Right renal pelvis (tissue), 4 donors: ENCODE results near the gene MEF2C. TPM values are rescaled to one million over a fixed set of nuclear protein-coding genes. Genes with fewer than 3 reads are reported as not detected.
A peak's percentile ranks its signal among the peaks of the same experiment; 100 is the strongest.
"Not testable (repeated sequence)": the region's sequence is repeated elsewhere in the genome, so short reads cannot be mapped to it uniquely, and the experiment has no call there.

Experiments used
- DNase-seq, 4 donors: peaks; one replicate each; pipeline ENCODE4 v3.0.0-alpha.2; 2013; ENCODE audit warnings: low read depth in 4 of 4, low spot score in 3 of 4, missing footprints in 1 of 4
- polyA plus RNA-seq, 4 donors: library from polyadenylated mRNA; unstranded; fragments of 120-200 nt; gene quantifications; one replicate each; pipeline ENCODE4 v1.2.1, GENCODE V29; 2013; ENCODE audit not compliant: insufficient read length in 4 of 4

The MEF2C gene
- polyA plus RNA-seq, 4 donors, result 35.7 to 47.2 (median 43.0) TPM

DNA sequence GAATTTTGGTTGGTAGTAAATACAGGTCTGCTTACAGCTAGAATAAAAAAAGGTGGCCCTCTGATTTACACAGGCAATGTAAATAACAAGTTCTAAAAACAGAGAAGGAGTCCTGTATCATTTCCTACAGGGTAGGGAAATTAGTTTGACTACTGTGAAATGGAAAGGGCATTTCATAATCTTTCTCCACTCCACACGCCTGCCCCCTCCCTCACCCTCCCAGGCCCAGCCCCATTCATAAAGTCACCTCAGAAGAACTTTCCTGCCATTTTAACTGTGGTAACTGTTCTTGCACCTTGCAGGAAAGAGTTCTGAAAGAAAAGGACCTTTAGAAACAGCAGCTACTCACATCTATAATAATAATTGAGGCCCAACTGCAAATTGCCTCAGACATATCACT, 69.7 kb downstream of the MEF2C start:
- no peak for DNase-seq

DNA sequence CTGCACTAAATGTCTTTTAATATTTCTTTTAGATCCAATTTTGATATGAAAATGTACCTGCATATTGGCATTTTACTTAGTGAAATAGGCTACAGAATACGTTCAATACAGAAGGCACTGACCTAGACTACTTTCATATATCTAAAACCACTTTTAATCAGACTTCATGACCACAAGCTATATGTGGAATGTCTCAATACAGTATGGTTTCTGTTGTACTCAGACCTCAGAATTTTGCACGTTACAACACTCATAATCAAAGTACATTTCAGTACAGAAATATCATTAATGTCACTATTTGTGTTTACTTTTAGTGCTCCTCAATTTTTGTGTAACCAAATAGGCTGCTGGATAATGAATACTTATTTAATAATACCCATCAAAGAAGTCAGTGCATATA, 74.8 kb downstream of the MEF2C start:
- DNase-seq, result no peak

DNA sequence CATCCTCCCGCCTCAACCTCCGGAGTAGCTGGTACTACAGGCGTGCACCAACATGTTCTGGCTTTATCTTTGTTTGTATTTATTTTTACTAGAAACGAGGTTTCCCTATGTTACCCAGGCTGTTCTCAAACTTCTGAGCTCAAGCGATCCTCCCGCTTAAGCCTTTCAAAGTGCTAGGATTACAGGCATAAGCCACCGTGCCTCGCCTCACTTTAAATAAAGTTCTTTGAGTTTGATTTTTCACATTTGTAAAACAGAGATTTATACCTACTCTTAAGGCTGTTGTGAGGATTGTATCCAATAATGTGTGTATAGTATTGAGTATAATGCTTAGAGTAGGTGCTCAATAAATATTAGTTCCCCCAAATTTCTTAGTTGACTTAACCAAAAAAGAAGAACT, 75.7 kb downstream of the MEF2C start:
- DNase-seq, result no peak

DNA sequence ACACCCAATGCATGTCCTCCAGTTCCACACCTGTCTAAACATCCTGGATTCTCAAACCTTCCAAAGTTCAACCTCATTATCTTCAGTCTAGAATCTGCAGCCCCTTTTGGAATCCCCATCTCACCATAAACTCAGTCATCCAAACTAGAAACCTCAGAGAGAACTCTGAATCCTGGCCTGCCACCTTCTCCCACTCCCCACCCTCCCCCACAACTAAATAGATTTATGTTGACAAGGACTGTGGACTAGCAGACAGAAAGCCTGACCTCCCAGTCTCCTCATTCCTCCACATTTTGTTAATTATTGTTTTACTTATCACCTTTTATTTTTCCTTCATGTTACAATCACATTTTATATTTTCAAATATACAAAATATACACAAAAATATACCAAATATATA, 76.6 kb downstream of the MEF2C start:
- no peak for DNase-seq

DNA sequence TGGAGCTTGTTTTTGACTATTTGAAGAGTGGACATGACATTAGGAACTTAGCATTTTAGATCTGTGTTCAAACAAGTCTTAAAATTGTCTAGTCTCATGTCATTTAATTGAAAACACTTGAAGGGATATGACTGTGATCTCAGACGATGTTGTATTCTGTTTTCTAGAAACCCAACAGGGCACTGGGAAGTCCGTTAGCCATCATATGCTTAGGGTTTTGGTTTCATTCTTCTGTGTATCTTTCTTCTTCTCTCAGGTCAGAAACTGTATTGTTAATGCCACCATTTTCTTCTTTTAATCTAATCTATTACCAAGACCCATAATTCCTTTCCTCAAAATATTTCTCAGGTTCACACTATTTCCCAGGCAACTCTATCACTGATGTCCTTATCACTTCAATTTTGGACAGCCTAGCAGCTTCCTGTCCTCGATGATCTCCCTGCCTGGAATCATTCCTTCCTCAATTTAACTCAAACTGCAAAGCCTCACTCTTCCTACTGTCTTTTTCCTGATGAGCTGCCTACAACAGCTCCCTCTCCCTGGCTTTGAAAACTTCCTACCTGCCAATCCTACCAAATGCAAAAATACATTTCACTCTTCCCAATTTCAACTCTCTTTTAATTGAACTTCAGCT, 77.7 kb downstream of the MEF2C start:
- DNase-seq, result no peak

DNA sequence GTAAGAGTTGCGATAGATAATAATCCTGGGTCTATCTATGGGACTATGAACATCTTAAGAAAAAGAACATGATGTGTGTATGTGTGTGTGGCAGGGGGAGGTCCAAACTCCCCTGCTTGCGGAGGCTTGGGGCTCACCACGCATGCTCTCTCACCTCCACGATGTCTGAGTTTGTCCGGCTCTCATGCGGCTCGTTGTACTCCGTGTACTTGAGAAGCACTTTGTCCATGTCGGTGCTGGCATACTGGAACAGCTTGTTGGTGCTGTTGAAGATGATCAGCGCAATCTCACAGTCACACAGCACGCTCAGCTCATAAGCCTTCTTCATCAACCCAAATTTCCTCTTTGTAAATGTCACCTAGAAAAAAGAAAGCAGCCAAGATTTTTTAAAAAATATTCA, 78.5 kb downstream of the MEF2C start:
- DNase-seq, result no peak

DNA sequence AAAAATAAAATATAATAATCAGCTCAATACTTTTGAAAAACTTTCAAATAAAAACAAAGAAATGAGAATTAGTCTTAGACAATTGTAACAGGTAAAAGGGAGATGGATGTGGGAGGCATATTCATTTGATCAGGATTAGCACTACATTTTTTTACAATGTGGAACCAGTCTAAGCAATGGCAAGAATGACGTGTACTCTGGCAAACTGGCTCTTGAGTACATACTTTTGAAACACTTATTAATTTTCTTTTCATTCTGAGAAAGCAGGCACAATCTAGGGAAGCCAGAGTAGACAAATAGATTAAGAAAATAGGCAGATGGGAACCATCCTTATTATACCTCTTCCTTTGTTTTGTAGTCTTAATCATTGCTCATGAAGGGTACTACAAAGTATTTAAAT, 79.7 kb downstream of the MEF2C start:
- DNase-seq, result no peak

DNA sequence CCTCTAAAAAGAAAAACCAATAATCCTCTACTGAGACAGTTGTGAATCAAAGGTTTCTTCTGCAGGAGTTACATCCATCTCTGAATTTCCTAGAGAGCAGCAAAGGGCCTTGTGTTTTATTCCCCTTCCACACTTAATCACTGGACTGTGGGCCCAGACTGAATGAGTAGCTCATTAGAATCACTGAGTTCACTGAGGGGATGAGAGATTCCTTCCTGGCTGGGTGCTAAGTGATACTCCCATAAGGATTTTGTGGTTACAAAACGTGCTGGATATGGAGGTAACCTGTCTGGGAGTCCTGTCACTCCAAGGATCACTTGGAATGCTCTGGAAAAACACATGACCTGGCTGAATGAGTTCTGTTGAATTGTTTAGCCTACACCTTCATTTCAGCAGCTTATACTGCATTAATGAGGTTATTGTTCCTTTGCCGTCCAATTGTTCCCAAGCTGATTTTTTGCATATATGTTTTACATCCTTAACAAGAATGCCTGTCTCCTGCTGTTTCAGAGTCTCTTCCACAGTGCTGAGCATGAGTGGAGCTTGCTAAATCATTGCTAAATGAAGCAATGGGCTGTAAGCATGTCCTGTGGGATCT, 82.9 kb downstream of the MEF2C start:
- DNase-seq, result no peak

DNA sequence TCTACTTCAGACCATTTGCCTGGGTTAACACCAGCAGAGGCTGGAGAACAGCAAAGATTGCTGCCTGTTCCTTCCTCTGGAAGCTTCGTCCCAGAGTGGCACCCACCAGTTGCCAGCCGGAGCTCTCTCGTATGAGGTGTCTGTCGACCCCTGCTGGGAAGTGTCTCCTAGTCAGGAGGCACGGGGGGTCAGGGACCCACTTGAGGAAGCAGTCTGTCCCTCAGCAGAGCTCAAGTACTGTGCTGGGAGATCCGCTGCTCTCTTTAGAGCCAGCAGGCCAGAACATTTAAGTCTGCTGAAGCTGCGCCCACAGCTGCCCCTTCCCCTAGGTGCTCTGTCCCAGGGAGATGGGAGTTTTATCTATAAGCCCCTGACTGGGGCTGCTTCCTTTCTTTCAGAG, 84.1 kb downstream of the MEF2C start:
- not testable (repeated sequence) for DNase-seq

DNA sequence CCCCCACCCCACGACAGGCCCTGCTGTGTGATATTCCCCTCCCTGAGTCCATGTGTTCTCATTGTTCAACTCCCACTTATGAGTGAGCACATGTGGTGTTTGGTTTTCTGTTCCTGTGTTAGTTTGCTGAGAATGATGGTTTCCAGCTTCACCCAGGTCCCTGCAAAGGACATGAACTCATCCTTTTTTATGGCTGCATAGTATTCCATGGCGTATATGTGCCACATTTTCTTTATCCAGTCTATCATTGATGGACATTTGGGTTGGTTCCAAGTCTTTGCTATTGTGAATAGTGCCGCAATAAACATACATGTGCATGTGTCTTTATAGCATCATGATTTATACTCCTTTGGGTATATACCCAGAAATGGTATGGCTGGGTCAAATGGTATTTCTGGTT, 89.2 kb downstream of the MEF2C start:
- DNase-seq, result not testable (repeated sequence)

DNA sequence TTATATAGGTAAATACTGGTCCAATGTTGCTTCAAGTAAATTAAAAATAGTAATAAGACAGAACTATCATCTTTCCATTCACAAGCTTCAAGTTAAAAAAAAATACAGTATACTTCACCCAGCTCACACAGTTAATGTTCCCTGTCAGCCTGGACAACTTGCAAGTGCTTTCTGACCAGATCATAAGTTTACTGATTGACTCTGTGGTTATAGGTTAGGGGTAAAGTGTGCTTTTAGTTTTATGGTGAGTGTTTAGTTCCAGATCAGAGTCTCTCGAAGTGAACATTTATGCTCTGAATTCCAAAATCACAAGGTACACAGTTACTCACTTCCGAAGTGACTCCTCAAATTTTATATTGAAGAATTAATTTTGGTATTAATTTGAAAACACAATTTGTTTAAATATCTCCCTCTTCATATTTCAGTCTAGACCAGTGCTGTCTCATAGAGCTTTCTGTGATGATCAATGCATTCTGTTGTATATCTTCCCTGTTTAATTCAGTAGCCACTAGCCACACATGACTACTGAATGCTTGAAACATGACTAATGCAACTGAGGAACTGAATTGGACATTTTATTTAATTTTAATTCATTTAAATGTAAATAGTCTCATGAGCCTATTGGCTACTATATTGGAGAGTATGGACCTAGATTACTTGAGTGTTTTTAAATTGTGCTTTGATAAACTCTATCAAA, 90.7 kb downstream of the MEF2C start:
- DNase-seq, result no peak

DNA sequence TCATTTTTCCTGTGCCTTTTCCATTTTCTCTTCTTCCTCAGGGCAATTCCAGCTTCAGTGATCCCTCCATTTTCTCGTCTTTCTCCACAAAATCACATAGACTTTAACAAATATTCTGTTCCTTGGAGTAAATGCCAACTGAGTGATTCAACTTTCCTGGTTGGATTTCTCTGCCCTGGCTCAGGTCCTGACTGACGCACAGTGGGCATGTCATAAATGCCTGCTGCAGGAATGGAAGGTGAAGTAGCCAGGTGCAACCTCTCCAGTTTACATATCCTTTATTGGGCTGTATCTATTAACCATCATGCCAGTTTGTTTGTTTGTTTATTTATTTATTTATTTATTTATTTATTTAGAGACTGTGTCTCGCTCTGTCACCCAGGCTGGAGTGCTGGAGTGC, 95.1 kb downstream of the MEF2C start:
- no peak for DNase-seq

DNA sequence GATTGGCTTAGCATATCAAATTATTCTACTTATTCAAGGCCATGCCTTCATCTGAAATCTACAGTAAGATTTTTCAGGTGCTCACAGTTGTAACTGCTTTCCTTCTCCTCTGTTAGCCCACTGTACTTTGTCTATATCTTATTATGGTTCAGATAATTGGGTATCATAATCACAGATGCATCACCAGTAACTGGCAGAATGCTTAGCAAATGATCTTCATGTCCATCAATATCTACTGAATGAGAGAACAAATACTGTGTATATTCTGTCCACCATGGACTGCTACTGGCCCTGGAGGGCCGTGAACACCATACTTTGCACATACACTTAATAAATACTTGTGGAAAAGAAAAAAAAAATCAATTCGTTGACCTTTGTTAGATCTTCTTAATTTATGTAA, 96.2 kb downstream of the MEF2C start:
- no peak for DNase-seq

DNA sequence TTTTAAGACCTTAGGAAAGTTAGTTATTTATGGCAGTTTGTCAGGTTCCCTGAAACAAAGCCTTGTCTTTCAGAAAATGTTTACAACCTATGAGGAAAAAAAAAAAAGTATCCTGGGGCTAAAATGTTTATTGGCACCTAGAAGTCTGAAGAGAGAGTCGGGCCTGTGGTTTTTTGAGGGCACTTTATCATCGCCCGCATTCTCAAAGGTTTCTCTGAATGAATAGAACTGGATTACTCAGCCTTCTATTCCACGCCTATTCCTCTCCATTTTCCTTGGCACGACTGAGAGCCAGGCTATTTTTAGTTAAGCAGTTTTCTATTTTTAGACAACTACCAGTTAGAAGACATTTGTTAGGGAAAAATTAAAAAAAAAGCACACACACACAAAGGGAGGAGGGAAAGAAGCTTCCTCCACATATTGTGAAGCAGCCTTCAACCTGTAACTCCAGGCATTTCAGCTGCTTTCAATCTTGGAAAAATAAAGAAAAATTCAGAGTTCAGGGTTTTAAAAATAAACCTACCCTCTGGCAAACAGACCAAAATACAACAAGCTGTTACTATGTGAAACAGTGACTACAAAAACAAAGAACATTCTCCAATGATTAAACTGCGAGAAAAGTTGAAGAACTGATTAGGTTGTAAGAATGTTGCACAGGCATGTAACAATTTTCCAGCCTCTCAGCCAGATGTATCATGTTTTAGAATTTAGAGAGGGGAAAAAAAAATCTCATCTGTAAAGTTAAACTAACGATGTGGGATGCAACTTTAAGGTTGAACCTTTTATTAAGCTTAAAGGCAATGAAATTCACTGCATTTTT, 97.0 kb downstream of the MEF2C start:
- DNase-seq, result peak; percentile 34 to 68 (median 50)

DNA sequence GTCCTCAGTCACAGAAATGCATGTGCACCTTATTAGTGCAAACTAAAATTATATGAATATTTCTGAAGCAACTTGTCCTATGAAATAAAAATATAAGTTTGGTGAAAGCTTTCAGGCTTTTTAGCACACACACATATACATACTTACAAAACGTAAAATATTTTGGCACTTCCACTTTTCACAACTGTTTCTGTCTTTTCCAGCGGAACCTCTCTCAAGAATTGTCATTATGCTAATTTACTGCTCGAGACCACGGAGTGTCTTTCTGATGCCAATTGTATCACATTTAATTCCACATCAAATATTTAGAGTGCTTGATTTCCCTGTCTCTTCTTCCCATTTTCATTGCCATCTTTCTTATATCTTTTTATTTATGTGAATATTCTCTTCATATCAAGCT, 100.4 kb downstream of the MEF2C start:
- no peak for DNase-seq

DNA sequence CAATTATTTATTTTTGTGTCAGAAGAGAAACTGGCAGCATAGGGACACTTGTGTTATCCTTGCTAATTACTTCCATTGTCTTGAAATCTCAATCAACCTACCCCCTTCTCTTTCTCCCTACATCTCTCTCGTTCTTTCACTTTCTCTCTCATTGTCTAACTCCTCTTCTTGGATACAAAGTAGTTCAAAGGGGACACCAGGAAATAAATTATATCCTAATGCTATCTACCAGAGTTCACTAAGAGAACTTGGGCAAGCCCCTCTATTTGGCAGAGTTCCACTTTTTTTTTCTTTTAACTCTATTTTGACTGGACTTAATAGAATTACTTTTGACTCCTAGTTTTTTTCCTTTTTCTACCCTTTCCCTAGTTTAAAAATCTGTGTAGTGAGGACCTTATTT, 102.2 kb downstream of the MEF2C start:
- DNase-seq, result no peak

DNA sequence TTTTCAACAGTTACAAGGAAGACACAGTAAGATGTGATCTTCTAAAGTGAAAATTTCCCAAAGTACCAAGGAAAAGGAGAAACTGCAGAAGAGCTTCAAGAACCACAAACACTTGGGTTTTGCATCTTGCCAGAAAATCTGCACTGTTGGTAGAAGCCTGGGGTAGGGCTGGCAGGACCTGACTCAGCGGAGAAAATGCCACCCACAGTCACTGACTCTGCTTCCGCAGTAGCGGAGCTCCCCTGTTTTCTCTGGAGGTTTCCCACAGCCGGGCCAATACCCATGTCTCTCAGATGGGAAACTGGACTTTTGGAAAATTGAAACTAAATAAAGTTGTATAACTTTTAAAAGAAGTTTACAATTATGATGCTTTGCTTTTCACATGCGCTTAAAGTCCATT, 104.2 kb downstream of the MEF2C start:
- no peak for DNase-seq

DNA sequence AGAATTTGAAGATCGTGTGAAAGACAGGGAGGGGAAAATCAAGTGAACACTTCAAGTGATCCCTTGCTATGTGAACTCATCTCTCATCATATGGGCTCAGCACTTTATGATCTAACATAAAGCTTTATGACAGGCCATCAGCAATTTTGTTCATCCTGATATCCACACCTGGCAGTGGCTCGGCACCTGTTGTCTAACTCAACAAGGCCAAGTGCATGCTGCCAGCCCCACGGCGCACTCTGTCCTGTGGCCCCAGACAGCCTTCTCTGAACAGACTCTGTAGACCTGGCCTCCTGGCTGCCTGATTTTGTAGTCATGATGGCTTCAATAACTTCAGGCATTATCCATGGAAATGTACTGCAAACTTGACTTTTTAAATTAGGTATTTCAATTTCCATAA, 106.3 kb downstream of the MEF2C start:
- DNase-seq, result no peak

DNA sequence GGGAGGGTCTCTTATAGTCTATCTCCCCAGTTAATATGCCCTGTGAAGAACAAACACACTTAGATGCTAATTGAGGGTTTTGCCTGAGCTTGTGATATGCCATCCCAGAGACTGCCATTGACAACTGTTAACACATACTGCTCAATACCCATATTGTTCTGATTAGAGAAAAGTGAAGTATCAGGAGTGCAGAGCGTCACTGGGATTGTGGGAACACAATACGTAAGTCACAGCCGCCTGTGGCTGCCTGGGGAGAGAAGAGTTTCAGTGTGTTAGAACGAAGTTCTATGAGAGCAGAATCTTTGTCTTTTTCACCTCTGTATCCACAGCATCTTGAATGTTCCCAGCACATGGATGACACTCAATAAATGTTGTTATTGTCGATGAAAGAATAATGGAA, 110.2 kb downstream of the MEF2C start:
- DNase-seq, result no peak

DNA sequence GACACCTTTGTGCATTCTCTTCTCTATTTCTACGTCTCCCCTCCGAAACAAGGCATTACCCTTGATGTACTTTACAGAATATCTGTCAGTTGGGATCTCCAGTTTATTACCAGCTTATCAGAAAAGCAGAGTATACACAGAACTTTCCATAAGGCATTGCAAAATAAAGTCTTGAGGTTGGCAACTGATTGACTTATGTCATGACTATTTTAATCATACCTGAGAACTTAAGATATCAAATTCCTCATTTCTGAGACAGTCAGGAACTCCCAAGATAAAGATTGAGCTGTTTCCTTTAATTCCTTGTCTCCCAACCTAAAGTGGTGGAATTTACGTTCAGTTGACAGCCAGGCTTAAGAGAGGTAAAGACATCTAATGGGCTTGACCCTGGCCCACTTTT, 110.9 kb downstream of the MEF2C start:
- DNase-seq, result no peak
